Measurements from ENCODE around the gene B3GNT3.

The B3GNT3 gene

DNA sequence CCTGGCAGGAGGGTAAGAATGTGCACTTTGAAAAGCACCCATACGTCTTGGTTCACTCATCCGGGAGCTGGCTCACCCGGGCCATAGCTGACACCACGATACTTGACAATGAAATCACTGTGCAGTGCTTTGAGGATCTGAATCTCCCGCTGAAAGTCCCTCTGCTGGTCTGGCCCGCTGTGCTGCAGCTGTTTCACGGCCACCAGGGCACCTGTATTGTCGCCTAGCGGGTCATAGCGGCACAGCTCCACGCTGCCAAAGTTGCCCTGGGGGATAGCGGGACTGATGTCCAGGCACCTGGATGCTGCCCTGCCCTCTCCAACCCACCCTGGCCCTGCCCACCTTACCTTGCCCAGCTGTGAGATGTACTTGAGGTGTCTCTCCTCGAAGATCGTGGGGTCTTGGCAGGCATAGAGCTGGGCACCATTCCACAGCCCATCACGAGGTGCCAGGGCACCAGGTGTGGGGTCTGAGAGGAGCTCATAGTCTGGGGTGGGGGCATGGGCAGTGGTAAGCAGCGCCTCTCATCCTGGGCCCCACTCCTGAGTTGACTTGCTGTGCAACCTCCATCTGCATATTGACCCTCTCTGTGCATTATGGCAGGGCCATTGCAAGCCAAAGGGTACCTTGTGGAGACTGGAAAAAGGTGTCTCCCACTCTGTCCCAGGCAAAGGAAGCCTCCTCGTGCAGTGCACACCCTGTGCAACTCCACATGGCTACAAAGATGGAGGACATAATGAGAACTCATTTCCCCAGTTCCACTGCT is 37.7 kb downstream of the B3GNT3 start:
- DNase-seq (ENCODE audit: low read depth): no peak
- TF ChIP-seq CTCF (IDR thresholded peaks at IDR 0.05; ENCODE audit: low read depth, low read length, missing control alignments): no peak
- H3K4me3 ChIP-seq (ENCODE audit: low read depth, low read length): no peak overlapping the region
- in situ Hi-C loops (cut with HindIII; ENCODE audit: low sequenced_read_pairs): loop anchor here (10.0 kb wide), 1 partner anchor 118 kb away; the partner anchor contains the start of gene MAP1S

- no peak for DNase-seq (ENCODE audit: low read depth)
- TF ChIP-seq CTCF (IDR thresholded peaks at IDR 0.05; ENCODE audit: low read depth, low read length, missing control alignments): peak; percentile 13
- H3K4me3 ChIP-seq (ENCODE audit: low read depth, low read length): no peak overlapping the region
- in situ Hi-C loops (cut with HindIII; ENCODE audit: low sequenced_read_pairs): loop anchor here (10.0 kb wide), 1 partner anchor 120 kb away; the partner anchor contains the start of gene MAP1S
These were observed 39.6 kb downstream of the B3GNT3 start for GRCh38 chr19:17834350-17835181.

DNA sequence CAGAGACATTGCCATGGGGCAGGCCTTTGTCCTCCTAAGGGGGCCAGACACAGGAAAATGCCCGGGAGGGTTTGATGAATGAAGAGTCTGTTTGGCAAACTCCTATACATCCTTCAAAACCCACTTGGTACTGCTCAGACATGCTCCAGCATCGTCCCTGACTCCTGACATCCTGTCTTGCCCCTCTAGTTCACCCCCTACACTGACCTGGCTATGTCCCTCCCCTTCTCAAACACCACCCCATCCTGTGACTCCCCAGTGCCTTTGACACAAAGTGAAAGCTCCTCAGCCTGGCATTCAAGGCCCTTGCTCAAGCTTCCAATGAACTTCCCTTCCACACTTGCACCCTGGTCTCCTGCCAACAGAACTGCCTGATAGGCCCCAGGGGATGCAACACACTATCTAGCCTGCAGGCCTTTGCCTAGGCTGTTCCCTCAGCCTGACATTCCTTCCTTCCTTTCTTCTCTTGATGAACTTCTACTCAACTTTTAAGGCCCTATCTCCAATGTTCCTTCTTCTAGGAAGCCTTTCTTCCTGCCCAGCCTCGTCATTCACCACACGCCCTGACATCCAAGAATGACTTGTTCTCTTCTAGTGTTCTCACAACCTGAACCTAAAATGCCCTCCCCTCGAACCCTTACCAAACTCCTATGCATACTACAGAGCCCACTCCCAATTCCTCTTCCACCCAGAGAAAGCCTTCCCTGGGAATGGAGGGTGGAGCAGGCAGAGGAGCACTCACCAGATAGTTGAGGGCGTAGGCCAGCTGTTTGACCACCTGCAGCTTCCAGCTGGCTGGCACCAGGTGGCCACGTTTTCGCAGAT is 40.5 kb downstream of the B3GNT3 start:
- in situ Hi-C loops (cut with HindIII; ENCODE audit: low sequenced_read_pairs): loop anchor here (10.0 kb wide), 1 partner anchor 121 kb away; the partner anchor contains the start of gene MAP1S
- no peak overlapping the region for H3K4me3 ChIP-seq (ENCODE audit: low read depth, low read length)
- DNase-seq (ENCODE audit: low read depth): no peak
- TF ChIP-seq CTCF (IDR thresholded peaks at IDR 0.05; ENCODE audit: low read depth, low read length, missing control alignments): no peak

- TF ChIP-seq CTCF (IDR thresholded peaks at IDR 0.05; ENCODE audit: low read depth, low read length, missing control alignments): no peak
- in situ Hi-C loops (cut with HindIII; ENCODE audit: low sequenced_read_pairs): loop anchor here (10.0 kb wide), 1 partner anchor 122 kb away; the partner anchor contains the start of gene MAP1S
- DNase-seq (ENCODE audit: low read depth): no peak
- no peak overlapping the region for H3K4me3 ChIP-seq (ENCODE audit: low read depth, low read length)
These were observed 41.6 kb downstream of the B3GNT3 start for GRCh38 chr19:17836530-17836929.

DNA sequence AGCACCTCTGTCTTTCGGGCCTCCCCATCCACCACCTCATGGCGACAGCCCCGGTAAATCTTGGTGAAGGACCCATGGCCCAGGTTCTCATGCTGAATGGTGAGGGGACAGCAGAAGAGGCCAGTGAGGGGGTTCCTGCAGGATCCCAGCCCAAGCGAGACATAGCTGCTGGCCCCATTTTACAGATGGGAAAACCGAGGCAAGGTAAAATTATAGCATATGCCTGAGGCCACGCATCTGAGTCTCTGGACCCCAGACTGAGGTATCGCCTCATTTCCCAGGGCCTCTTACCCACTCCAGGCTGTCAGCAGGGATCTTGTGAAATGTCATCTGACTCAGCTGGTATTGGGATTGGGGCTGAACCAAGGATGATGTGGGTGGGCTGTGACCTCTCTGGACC is 43.0 kb downstream of the B3GNT3 start:
- H3K4me3 ChIP-seq (ENCODE audit: low read depth, low read length): no peak overlapping the region
- no peak for TF ChIP-seq CTCF (IDR thresholded peaks at IDR 0.05; ENCODE audit: low read depth, low read length, missing control alignments)
- DNase-seq (ENCODE audit: low read depth): no peak
- in situ Hi-C loops (cut with HindIII; ENCODE audit: low sequenced_read_pairs): loop anchor here (10.0 kb wide), 1 partner anchor 123 kb away; the partner anchor contains the start of gene MAP1S

GRCh38 chr19:17840019-17840418 is 45.1 kb downstream of the B3GNT3 start:
- no peak for TF ChIP-seq CTCF (IDR thresholded peaks at IDR 0.05; ENCODE audit: low read depth, low read length, missing control alignments)
- no peak for DNase-seq (ENCODE audit: low read depth)
- in situ Hi-C loops (cut with HindIII; ENCODE audit: low sequenced_read_pairs): no loop called here
- no peak overlapping the region for H3K4me3 ChIP-seq (ENCODE audit: low read depth, low read length)

Measured in astrocyte of the cerebellum (primary cell).